Hepatic stellate cell (primary cell): ENCODE measurements around the gene NFIX.

Source experiments
- DNase-seq: peaks from one replicate; pipeline ENCODE4 v3.0.0; 2011; ENCODE audit warnings: low spot score

The NFIX gene

GRCh38 chr19:13127051-13127450 is 131.8 kb downstream of the NFIX start:
- DNase-seq: no peak

- DNase-seq: no peak
Measured at GRCh38 chr19:13127811-13128575, 132.7 kb downstream of the NFIX start.

GRCh38 chr19:13128583-13128982 is 133.3 kb downstream of the NFIX start:
- DNase-seq: no peak

- DNase-seq: no peak
Measured at GRCh38 chr19:13129384-13129783, 134.1 kb downstream of the NFIX start.

GRCh38 chr19:13130886-13131490 is 135.7 kb downstream of the NFIX start:
- DNase-seq: no peak

- DNase-seq: no peak
Measured at GRCh38 chr19:13132471-13133180, 137.4 kb downstream of the NFIX start.

GRCh38 chr19:13133241-13133870 is 138.1 kb downstream of the NFIX start:
- DNase-seq: no peak

GRCh38 chr19:13134626-13135025 is 139.4 kb downstream of the NFIX start:
- DNase-seq: no peak

GRCh38 chr19:13135068-13136062 is 140.1 kb downstream of the NFIX start:
- DNase-seq: no peak

GRCh38 chr19:13137290-13137794 is 142.1 kb downstream of the NFIX start:
- no peak for DNase-seq

- DNase-seq: no peak
Measured at GRCh38 chr19:13138171-13138915, 143.1 kb downstream of the NFIX start.

GRCh38 chr19:13138916-13139198 is 143.6 kb downstream of the NFIX start:
- no peak for DNase-seq

- no peak for DNase-seq
Measured at GRCh38 chr19:13139633-13140311, 144.5 kb downstream of the NFIX start.

GRCh38 chr19:13146763-13147563 is 151.7 kb downstream of the NFIX start:
- DNase-seq: no peak
